ENCODE results near the gene PTCHD1. TPM values are rescaled to one million over a fixed set of nuclear protein-coding genes. Genes with fewer than 3 reads are reported as not detected.

The PTCHD1 gene
- total RNA-seq, 1 experiment from 2014 or later, result not detected

DNA sequence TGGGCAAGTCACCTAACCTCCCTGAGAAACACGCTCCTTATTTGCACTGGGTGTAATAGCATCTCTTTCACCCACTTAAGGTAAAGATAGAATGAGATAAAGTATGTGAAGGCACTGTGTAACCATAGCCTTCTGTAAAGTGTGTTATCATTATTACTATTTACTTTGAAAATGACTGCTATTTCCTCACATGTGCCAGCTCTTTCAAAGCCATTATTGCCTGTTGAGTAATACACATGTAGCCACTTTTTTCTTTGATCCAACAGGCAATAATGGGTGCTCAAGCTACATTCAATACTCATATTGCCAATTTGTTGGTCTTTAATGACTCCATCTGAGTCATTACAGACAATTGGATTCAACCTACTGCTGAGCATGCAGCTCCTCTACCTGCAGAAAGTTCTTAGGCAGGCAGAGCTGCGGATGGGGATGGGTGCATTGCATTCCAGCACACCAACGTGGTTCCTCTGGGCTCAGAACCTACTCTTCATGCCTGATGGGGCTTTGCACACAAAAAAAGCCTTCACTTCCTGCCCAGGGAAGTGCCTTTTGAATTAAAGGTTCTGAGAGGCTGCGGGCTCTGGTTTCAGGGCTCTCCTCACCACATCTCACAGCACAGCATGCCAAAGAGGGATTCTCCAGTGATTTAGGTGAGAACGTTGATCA lies 9.7 kb downstream of the PTCHD1 start (continued):
- TF ChIP-seq SIN3A (IDR thresholded peaks at IDR 0.05; ENCODE audit: low read depth), result no peak
- no peak for TF ChIP-seq FOSL1 (IDR thresholded peaks at IDR 0.05; ENCODE audit: low read depth)
- no peak for TF ChIP-seq EGR1 (IDR thresholded peaks at IDR 0.05; ENCODE audit: low read depth)
- TF ChIP-seq POLR2A (IDR thresholded peaks at IDR 0.05; ENCODE audit: borderline replicate concordance, extremely low read depth, insufficient read depth, insufficient read length), result no peak
- no peak for TF ChIP-seq EZH2 (IDR thresholded peaks at IDR 0.05)
- TF ChIP-seq RAD21 (IDR thresholded peaks at IDR 0.05; ENCODE audit: low read depth), result no peak
- no peak for TF ChIP-seq CEBPB (IDR thresholded peaks at IDR 0.05; ENCODE audit: low read depth)
- TF ChIP-seq ZFX (IDR thresholded peaks at IDR 0.05), result no peak
- TF ChIP-seq YY1 (IDR thresholded peaks at IDR 0.05; ENCODE audit: extremely low read depth, insufficient replicate concordance, low read depth, low read length), result no peak
- no peak for TF ChIP-seq CBX3 (IDR thresholded peaks at IDR 0.05; ENCODE audit: low read depth)

GRCh38 chrX:23344904-23345271 lies 10.2 kb downstream of the PTCHD1 start:
- H3K36me3 ChIP-seq (ENCODE audit: control insufficient read depth in 1 of 2, insufficient read depth in 2 of 2, low read length in 2 of 2), result no peaks in the 10 kb centered on the region
- intact Hi-C loops (cut with micrococcal nuclease), result no loop called here
- H3K9me3 ChIP-seq (ENCODE audit: control insufficient read depth in 1 of 2, insufficient read depth in 1 of 2, low read depth in 1 of 2, low read length in 2 of 2), result no peaks in the 10 kb centered on the region
- no peak overlapping the region for H3K27ac ChIP-seq (ENCODE audit: low read depth, low read length)
- no peak overlapping the region for H3K4me3 ChIP-seq (replicated peaks in 1 of 2; ENCODE audit: low read depth in 1 of 2, low read length in 2 of 2)
- ChIA-PET POLR2A (no interaction called here), RAD21 (ENCODE audit: low non-redundant PET in 1 of 2, low total read pairs in 2 of 2, uncharacterized antibody in 2 of 2, unreplicated experiment in 2 of 2) (no interaction called here), CTCF (no interaction called here)
- no peak overlapping the region for H2AFZ ChIP-seq (ENCODE audit: low read depth, low read length, poor library complexity, severe bottlenecking)
- H3K4me1 ChIP-seq (ENCODE audit: control insufficient read depth in 1 of 2, insufficient read depth in 2 of 2, low read length in 2 of 2), result peaks cover 4 to 7% of the 10 kb centered on the region in 2 experiments; a peak in 2 of 4 replicates
- no peaks in the 10 kb centered on the region for H3K79me2 ChIP-seq (ENCODE audit: insufficient read depth, low read length)
- peaks cover 12% of the 10 kb centered on the region; the same call in 1 of the 2 replicates for H3K27me3 ChIP-seq (ENCODE audit: insufficient read depth, low read length)
- no peak overlapping the region for H3K9ac ChIP-seq (ENCODE audit: low read length)
- DNase-seq (ENCODE audit: low read depth, low spot score), result no peak
- no peak for ATAC-seq
- no peaks in the 10 kb centered on the region for H3K9me2 ChIP-seq (ENCODE audit: insufficient read depth)
- TF ChIP-seq CEBPB (IDR thresholded peaks at IDR 0.05; ENCODE audit: low read depth), result no peak
- no peak for TF ChIP-seq ATF3 (IDR thresholded peaks at IDR 0.05)
- TF ChIP-seq SIN3A (IDR thresholded peaks at IDR 0.05; ENCODE audit: low read depth), result no peak
- no peak for TF ChIP-seq POLR2AphosphoS5 (IDR thresholded peaks at IDR 0.05; ENCODE audit: low read depth, low read length)
- no peak for TF ChIP-seq JUND (IDR thresholded peaks at IDR 0.05)
- TF ChIP-seq YY1 (IDR thresholded peaks at IDR 0.05; ENCODE audit: extremely low read depth, insufficient replicate concordance, low read depth, low read length), result no peak
- no peak for TF ChIP-seq ZFX (IDR thresholded peaks at IDR 0.05)
- no peak for TF ChIP-seq EGR1 (IDR thresholded peaks at IDR 0.05; ENCODE audit: low read depth)
- no peak for TF ChIP-seq REST (IDR thresholded peaks at IDR 0.05; ENCODE audit: low read depth)
- TF ChIP-seq CBX3 (IDR thresholded peaks at IDR 0.05; ENCODE audit: low read depth), result no peak
- TF ChIP-seq EZH2phosphoT487 (IDR thresholded peaks at IDR 0.05; ENCODE audit: borderline replicate concordance), result no peak
- no peak for TF ChIP-seq ZBTB33 (IDR thresholded peaks at IDR 0.05; ENCODE audit: extremely low read depth, insufficient replicate concordance, low read length)
- no peak for TF ChIP-seq FOSL1 (IDR thresholded peaks at IDR 0.05; ENCODE audit: low read depth)
- TF ChIP-seq RAD21 (IDR thresholded peaks at IDR 0.05; ENCODE audit: low read depth), result no peak
- TF ChIP-seq MAX (IDR thresholded peaks at IDR 0.05), result no peak
- H3K4me2 ChIP-seq (ENCODE audit: low read length), result no peak overlapping the region
- BruUV-seq (replicated peaks), result no TSS peak
- no peaks in the 10 kb centered on the region for H4K20me1 ChIP-seq (ENCODE audit: insufficient read depth)
